HG03280 (cell line): ENCODE data around the gene CAPN14.
A peak's percentile ranks its signal among the peaks of the same experiment; 100 is the strongest.

Experiments used
- ATAC-seq: cut with Tn5 transposase; IDR thresholded peaks from one replicate; pipeline ENCODE4 v1.9.1; 2021; ENCODE audit warnings: mild to moderate bottlenecking, moderate library complexity; ENCODE audit not compliant: unreplicated experiment

The CAPN14 gene

GRCh38 chr2:31217465-31218200, at the start of gene CAPN14:
Gene CAPN14 (minus strand): TSS chr2:31217515. CDS start chr2:31205447, 12,068 bp downstream.
- ATAC-seq = no peak

GRCh38 chr2:31266804-31267203, 49.5 kb upstream of the CAPN14 start:
- no peak for ATAC-seq

GRCh38 chr2:31265234-31265633, 47.9 kb upstream of the CAPN14 start:
- no peak for ATAC-seq

- no peak for ATAC-seq
These were observed 46.4 kb upstream of the CAPN14 start for GRCh38 chr2:31263636-31264190.

GRCh38 chr2:31260870-31261269, 43.6 kb upstream of the CAPN14 start:
- no peak for ATAC-seq

GRCh38 chr2:31259075-31259474, 41.8 kb upstream of the CAPN14 start:
- ATAC-seq = no peak

- ATAC-seq = peak; percentile 44
These were observed 41.0 kb upstream of the CAPN14 start for GRCh38 chr2:31258351-31258750.

GRCh38 chr2:31256611-31257382, 39.5 kb upstream of the CAPN14 start:
- no peak for ATAC-seq

GRCh38 chr2:31255911-31256571, 38.7 kb upstream of the CAPN14 start:
- ATAC-seq = peak; percentile 51

- ATAC-seq = no peak
These were observed 37.2 kb upstream of the CAPN14 start for GRCh38 chr2:31254237-31255203.

GRCh38 chr2:31253356-31254131, 36.2 kb upstream of the CAPN14 start:
- no peak for ATAC-seq

GRCh38 chr2:31251851-31252250, 34.5 kb upstream of the CAPN14 start:
- ATAC-seq = no peak

GRCh38 chr2:31251018-31251417, 33.7 kb upstream of the CAPN14 start:
- no peak for ATAC-seq

- ATAC-seq = no peak
These were observed 31.8 kb upstream of the CAPN14 start for GRCh38 chr2:31249009-31249690.

GRCh38 chr2:31248139-31248538, 30.8 kb upstream of the CAPN14 start:
- ATAC-seq = no peak

GRCh38 chr2:31247711-31248110, 30.4 kb upstream of the CAPN14 start:
- ATAC-seq = no peak

GRCh38 chr2:31246184-31246852, 29.0 kb upstream of the CAPN14 start:
- ATAC-seq = no peak

- ATAC-seq = no peak
These were observed 26.8 kb upstream of the CAPN14 start for GRCh38 chr2:31244101-31244500.
